Breast epithelium (tissue), 4 donors: ENCODE results near the gene TJAP1. TPM values are rescaled to one million over a fixed set of nuclear protein-coding genes. Genes with fewer than 3 reads are reported as not detected.

Experiments
- DNase-seq, 2 donors: peaks; one replicate each; pipeline ENCODE4 v3.0.0-alpha.2; 2019; ENCODE audit warnings: low spot score in 2 of 2
- H3K27ac ChIP-seq, 2 donors: fragments of 200-600 bp; sonication (generic) in 1 of 2; one replicate each; pipeline ENCODE4 v1.5.1; 2016 to 2019; ENCODE audit warnings: mild to moderate bottlenecking in 1 of 2
- H3K27me3 ChIP-seq, 2 donors: fragments of 200-600 bp; sonication (generic) in 1 of 2; one replicate each; pipeline versions ENCODE4 v1.5.1 to v1.6.0; 2017 to 2019; ENCODE audit warnings: control low read depth in 1 of 2, mild to moderate bottlenecking in 1 of 2
- H3K36me3 ChIP-seq: fragments of 200-600 bp; one replicate; pipeline ENCODE4 v1.5.1; 2019
- H3K4me1 ChIP-seq, 2 donors: fragments of 200-600 bp; sonication (generic); one replicate each; pipeline ENCODE4 v1.5.1; 2016 to 2019; ENCODE audit warnings: control low read depth in 1 of 2
- H3K4me3 ChIP-seq, 3 donors: fragments of 200-600 bp; sonication (generic); 1 replicate in 2 of 3; 2 replicates in 1 of 3; pipeline ENCODE4 v1.5.1; 2016 to 2019; ENCODE audit warnings: mild to moderate bottlenecking in 3 of 3, moderate library complexity in 2 of 3
- H3K9me3 ChIP-seq, 2 donors: fragments of 200-600 bp; sonication (generic) in 1 of 2; one replicate each; pipeline ENCODE4 v1.5.1; 2016 to 2019; ENCODE audit warnings: control low read depth in 1 of 2
- POLR2A ChIP-seq: fragments of 450-650 bp; IDR thresholded peaks from one replicate; pipeline ENCODE4 v1.6.1; 2016; ENCODE audit warnings: antibody characterized with exemption, mild to moderate bottlenecking, moderate library complexity
- POLR2AphosphoS5 ChIP-seq, 3 donors: sonication (generic); formaldehyde crosslinking; IDR thresholded peaks; one replicate each; pipeline ENCODE4 v1.6.1; 2017; ENCODE audit warnings: antibody characterized with exemption in 3 of 3
- intact Hi-C: fragments of 100-400 bp; cut with DNase I; formaldehyde crosslinking; loops from one replicate; pipeline ENCODE4 v1.15.1; 2023; ENCODE audit warnings: low total_unique reads
- total RNA-seq, 3 donors: library from RNA; depleted of rRNA; stranded (reverse); fragments of >200 nt; gene quantifications; one replicate each; pipeline ENCODE4 v1.1.0, GENCODE V29; 2016
- TF ChIP-seq, protein P1 (sequence below), 3 donors: fragments of 450-650 bp; IDR thresholded peaks; one replicate each; pipeline ENCODE4 v1.5.1; 2016 to 2017; ENCODE audit warnings: antibody characterized with exemption in 3 of 3, mild to moderate bottlenecking in 3 of 3, moderate library complexity in 3 of 3

TJAP1 gene
- total RNA-seq, 3 donors from 2014 or later = 18.6 to 21.8 (median 21.3) TPM

DNA sequence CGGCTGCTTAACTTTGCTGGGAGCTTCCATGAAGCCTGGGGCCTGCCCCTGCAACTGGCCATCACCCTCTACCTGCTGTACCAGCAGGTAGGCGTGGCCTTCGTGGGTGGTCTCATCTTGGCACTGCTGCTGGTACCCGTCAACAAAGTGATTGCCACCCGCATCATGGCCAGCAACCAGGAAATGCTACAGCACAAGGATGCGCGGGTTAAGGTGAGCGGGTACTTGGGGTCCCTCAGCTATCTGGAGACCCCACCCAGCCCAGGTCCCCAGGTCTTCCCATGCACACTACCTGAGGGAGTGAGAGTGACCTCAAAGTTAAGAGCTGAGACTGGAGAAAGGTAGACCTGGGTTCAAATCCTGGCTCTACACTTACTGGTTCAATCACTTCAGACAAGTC lies 44.2 kb upstream of the TJAP1 start:
- Histone ChIP-seq H3K36me3 (no peaks in the 10 kb centered on the region), H3K4me3 (no peak overlapping the region), H3K27me3 (no peaks in the 10 kb centered on the region), H3K27ac (no peak overlapping the region), H3K9me3 (no peaks in the 10 kb centered on the region), H3K4me1 (peaks cover 6 to 29% of the 10 kb centered on the region in 2 donors)
- no peak for TF ChIP-seq POLR2A
- intact Hi-C loops = no loop called here
- no peak for DNase-seq

DNA sequence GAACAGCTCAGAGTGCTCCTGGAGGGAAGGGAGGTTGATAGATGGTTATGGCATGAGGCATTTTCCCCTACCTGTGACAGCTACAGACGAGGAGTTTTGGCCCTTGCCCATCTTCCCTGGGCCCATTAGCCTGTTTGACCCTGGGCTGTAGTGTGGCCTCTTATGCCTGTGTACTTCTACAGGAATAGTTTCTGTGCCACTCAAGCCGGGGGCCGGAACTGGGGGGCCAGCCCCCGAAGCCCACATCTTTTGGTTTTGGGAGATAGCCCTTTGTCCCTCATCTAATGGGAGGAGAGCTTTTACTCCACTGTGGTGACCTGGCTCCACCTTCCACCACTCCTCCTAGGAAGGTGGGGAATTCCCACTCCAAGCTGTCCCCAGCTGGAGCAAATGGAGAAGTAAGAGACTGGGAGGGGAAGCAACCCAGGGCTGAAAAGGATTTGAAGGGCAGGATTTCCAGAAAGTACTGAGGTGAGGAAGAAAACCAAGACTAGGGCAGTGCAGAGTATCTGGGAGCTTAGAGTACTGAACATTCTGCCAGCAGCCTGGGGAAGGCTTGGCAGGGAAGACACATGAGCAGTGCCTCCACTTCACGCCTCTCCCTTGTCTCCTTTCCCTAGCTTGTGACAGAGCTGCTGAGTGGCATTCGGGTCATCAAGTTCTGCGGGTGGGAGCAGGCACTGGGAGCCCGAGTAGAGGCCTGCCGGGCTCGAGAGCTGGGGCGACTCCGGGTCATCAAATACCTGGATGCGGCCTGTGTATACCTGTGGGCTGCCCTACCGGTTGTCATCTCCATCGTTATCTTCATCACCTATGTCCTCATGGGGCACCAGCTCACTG lies 43.1 kb upstream of the TJAP1 start:
- no peaks in the 10 kb centered on the region for H3K36me3 ChIP-seq
- no peaks in the 10 kb centered on the region for H3K27me3 ChIP-seq
- H3K27ac ChIP-seq = peak overlapping the region in 1 of 2 donors; percentile 86
- DNase-seq = no peak
- H3K4me1 ChIP-seq = peaks cover 0 to 23% of the 10 kb centered on the region in 2 donors
- TF ChIP-seq, protein P1, sequence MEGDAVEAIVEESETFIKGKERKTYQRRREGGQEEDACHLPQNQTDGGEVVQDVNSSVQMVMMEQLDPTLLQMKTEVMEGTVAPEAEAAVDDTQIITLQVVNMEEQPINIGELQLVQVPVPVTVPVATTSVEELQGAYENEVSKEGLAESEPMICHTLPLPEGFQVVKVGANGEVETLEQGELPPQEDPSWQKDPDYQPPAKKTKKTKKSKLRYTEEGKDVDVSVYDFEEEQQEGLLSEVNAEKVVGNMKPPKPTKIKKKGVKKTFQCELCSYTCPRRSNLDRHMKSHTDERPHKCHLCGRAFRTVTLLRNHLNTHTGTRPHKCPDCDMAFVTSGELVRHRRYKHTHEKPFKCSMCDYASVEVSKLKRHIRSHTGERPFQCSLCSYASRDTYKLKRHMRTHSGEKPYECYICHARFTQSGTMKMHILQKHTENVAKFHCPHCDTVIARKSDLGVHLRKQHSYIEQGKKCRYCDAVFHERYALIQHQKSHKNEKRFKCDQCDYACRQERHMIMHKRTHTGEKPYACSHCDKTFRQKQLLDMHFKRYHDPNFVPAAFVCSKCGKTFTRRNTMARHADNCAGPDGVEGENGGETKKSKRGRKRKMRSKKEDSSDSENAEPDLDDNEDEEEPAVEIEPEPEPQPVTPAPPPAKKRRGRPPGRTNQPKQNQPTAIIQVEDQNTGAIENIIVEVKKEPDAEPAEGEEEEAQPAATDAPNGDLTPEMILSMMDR (IDR thresholded peaks at IDR 0.05) = no peak
- TF ChIP-seq POLR2A (no peak), POLR2AphosphoS5 (IDR thresholded peaks at IDR 0.05) (no peak)
- H3K9me3 ChIP-seq = no peaks in the 10 kb centered on the region
- intact Hi-C loops = no loop called here
- no peak overlapping the region for H3K4me3 ChIP-seq

DNA sequence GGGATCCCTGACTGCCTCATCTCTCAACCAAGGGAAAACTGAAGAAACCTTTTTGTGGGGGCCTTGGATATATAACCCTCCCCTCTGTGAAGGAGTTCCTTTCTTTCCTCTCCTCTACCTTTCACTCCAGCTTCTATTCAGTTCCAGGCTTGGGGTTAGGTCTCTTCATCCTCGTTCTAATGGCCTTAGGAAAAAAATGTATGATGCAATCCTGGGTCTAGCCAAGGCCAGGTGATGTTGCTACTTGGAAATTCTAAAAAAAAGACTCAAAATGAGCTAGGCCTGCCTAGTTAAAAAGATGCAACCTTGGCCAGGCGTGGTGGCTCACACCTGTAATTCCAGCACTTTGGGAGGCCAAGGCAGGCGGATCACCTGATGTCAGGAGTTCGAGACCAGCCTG lies 42.4 kb upstream of the TJAP1 start:
- H3K36me3 ChIP-seq = no peaks in the 10 kb centered on the region

DNA sequence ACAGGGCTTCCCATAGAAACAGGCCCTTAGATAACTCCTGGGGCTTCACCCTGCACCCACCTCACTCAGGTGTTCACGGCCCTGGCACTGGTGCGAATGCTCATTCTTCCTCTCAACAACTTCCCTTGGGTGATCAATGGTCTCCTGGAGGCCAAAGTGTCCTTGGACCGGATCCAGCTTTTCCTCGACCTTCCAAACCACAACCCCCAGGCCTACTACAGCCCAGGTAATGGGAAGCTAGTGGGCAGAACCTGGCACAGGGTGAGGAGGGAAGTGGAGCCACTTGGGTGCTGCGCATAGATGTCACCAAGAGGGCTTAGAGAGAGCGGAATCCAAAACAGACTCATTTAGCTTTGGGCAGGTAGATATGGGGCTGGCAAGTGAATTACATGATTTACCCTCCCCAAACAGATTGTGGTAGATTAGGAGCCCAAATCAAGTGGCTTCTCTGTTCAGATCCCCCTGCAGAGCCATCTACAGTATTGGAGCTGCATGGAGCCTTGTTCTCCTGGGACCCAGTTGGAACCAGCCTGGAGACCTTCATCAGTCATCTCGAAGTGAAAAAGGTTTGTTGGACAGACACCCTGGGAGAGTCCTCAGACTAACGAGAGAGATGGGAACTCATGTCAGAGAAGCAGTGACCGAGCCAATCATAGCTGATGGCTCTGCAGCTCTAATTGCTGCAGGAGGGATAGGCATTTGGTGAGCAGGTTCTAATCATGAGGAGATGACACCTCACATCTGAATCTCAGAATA lies 41.5 kb upstream of the TJAP1 start:
- no peak for DNase-seq
- TF ChIP-seq POLR2AphosphoS5 (IDR thresholded peaks at IDR 0.05) = no peak
- TF ChIP-seq, protein P1 (IDR thresholded peaks at IDR 0.05) = no peak
- no peak for TF ChIP-seq POLR2A
- Histone ChIP-seq H3K27me3 (no peaks in the 10 kb centered on the region), H3K4me3 (peak overlapping the region in 1 of 3 donors; percentile 13), H3K4me1 (peaks cover 0 to 23% of the 10 kb centered on the region in 2 donors), H3K36me3 (no peaks in the 10 kb centered on the region), H3K27ac (peak overlapping the region; percentile 83 to 86), H3K9me3 (no peaks in the 10 kb centered on the region)
- intact Hi-C loops = no loop called here

More for the DNA sequence above, 42.4 kb upstream of the TJAP1 start:
- TF ChIP-seq POLR2AphosphoS5 (IDR thresholded peaks at IDR 0.05) (no peak), POLR2A (no peak)
- TF ChIP-seq, protein P1 (IDR thresholded peaks at IDR 0.05) = no peak
- Histone ChIP-seq H3K9me3 (no peaks in the 10 kb centered on the region), H3K27me3 (no peaks in the 10 kb centered on the region), H3K27ac (peak overlapping the region in 1 of 2 donors; percentile 86), H3K4me1 (peaks cover 0 to 23% of the 10 kb centered on the region in 2 donors), H3K4me3 (no peak overlapping the region)
- DNase-seq = no peak
- intact Hi-C loops = no loop called here

DNA sequence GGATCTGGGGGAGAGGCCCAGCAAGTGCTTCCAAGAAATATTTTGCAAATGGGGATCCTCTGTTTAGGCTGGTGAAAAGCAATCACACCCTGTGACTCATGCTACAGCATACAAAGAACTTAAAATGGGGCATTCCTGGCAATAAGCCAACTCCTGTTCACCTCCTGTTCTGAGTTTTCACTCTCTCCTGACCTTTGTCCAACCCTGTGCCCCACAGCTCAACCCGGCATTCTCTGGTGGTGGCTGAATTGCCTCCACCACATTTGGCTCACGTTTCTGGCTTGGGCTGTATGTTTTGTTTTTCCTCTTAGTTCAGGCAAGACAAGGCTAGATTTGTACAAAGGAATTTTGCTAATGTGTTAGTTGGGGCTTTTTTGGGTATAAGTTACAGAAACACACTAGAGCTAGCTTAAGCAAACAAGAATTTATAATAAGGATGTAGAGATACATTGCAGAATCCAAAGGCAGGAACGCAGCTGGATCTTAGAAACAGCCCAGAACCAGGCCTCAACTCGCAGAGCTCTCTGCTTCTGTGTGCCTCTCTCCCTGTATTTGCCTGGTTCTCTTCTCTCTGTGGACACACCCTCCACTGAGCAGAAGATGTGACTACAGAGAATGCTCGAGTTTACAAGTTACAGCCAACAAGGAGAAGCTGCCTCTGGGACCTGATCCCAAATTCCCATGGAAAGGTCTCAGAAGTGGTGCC lies 40.6 kb upstream of the TJAP1 start:
- DNase-seq = peak in 1 of 2 donors; percentile 88
- H3K27me3 ChIP-seq = no peaks in the 10 kb centered on the region
- H3K36me3 ChIP-seq = no peaks in the 10 kb centered on the region
- no peaks in the 10 kb centered on the region for H3K9me3 ChIP-seq
- no peak for TF ChIP-seq POLR2A
- TF ChIP-seq POLR2AphosphoS5 (IDR thresholded peaks at IDR 0.05) = peak; percentile 16 to 64 (median 23)
- TF ChIP-seq, protein P1 (IDR thresholded peaks at IDR 0.05) = no peak
- peak overlapping the region; percentile 83 to 86 for H3K27ac ChIP-seq
- intact Hi-C loops = no loop called here
- peak overlapping the region in 1 of 3 donors; percentile 13 for H3K4me3 ChIP-seq
- peaks cover 0 to 23% of the 10 kb centered on the region in 2 donors for H3K4me1 ChIP-seq
